Measurements from ENCODE around the gene MCM3AP. TPM values are rescaled to one million over a fixed set of nuclear protein-coding genes. Genes with fewer than 3 reads are reported as not detected.

The MCM3AP gene
- total RNA-seq, 1 experiment from 2014 or later, result 57.8 TPM

DNA sequence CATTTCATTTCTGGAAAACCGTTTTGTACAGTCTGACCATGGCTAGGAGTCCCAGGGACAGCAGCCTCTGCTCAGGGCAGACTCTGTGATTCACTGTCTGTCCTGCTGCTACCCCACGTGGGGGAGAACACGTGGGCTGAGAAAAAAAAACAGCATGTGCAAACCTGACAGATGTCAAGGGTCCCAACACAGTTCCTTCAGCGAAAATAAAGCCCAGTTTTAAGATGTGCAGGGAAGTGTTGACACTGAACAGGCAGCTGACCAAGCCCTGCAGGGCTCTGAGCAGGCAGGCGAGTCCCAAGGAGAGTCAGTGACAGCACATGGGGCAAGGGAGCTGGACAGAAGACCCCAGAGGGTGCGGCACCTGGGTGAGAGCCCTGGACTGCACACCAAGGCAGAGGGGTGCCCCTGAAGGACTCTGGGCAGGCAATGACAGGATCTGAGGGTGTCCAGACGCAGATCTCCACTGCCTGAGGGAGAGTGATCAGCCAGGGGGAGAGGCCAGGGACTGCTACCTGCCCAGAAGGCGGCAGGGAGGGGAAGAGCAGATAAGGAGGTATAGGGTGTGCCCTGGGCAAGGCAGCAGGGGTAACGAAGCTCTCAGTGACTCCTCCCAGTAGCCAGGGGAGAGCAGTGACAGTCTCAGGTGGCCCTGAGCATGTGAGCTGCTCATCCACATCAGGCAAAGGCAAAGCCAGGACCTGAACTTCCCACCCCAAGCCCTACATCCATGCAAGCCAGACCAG is 96.0 kb downstream of the MCM3AP start:
- BruUV-seq (replicated peaks), result TSS peak; percentile 39
- no peak overlapping the region for H3K4me3 ChIP-seq
- intact Hi-C loops (cut with micrococcal nuclease; ENCODE audit: unreplicated experiment), result no loop called here

GRCh38 chr21:46188226-46189212 is 96.9 kb downstream of the MCM3AP start:
- Histone ChIP-seq H3K4me3 (no peak overlapping the region), H3K9me3 (ENCODE audit: insufficient read depth, low read depth) (no peaks in the 10 kb centered on the region), H3K4me1 (replicated peaks; ENCODE audit: insufficient read depth) (peaks cover 16% of the 10 kb centered on the region), H2AFZ (no peak overlapping the region), H3K27ac (no peak overlapping the region), H3K36me3 (ENCODE audit: low read depth) (no peaks in the 10 kb centered on the region), H3F3A (ENCODE audit: insufficient read depth, low read depth) (peaks cover 11% of the 10 kb centered on the region), H3K27me3 (ENCODE audit: insufficient read depth, low read depth) (no peaks in the 10 kb centered on the region), H3K79me2 (ENCODE audit: low read depth) (no peaks in the 10 kb centered on the region), H4K20me1 (ENCODE audit: insufficient read depth) (peaks cover 3% of the 10 kb centered on the region; the same call in 1 of the 2 replicates), H3K9me2 (ENCODE audit: insufficient read depth) (no peaks in the 10 kb centered on the region), H3K4me2 (peak overlapping the region; percentile 37)
- ChIA-PET CTCF (no interaction called here), POLR2A (ENCODE audit: unreplicated experiment) (no interaction called here)
- intact Hi-C loops (cut with micrococcal nuclease; ENCODE audit: unreplicated experiment), result loop anchor here (1.0 kb wide), 1 partner anchor 40 kb away; the partner anchor contains the start of gene LSS
- TF ChIP-seq EZH2 (IDR thresholded peaks at IDR 0.05; ENCODE audit: low read depth) (no peak), CTCF (conservative IDR thresholded peaks at IDR 0.05) (no peak)
- peak; percentile 65 to 72 for DNase-seq
- BruUV-seq (replicated peaks), result no TSS peak

More for the DNA sequence above, 96.0 kb downstream of the MCM3AP start:
- H3K79me2 ChIP-seq (ENCODE audit: low read depth), result no peaks in the 10 kb centered on the region
- H3K27ac ChIP-seq, result no peak overlapping the region
- no peaks in the 10 kb centered on the region for H3K36me3 ChIP-seq (ENCODE audit: low read depth)
- TF ChIP-seq EZH2 (IDR thresholded peaks at IDR 0.05; ENCODE audit: low read depth) (no peak), CTCF (conservative IDR thresholded peaks at IDR 0.05) (no peak)
- DNase-seq, result no peak
- no peaks in the 10 kb centered on the region for H3K9me2 ChIP-seq (ENCODE audit: insufficient read depth)
- H3K27me3 ChIP-seq (ENCODE audit: insufficient read depth, low read depth), result no peaks in the 10 kb centered on the region
- no peak overlapping the region for H3K4me2 ChIP-seq
- peaks cover 3% of the 10 kb centered on the region; the same call in 1 of the 2 replicates for H4K20me1 ChIP-seq (ENCODE audit: insufficient read depth)
- ChIA-PET POLR2A (ENCODE audit: unreplicated experiment) (no interaction called here), CTCF (no interaction called here)
- H3F3A ChIP-seq (ENCODE audit: insufficient read depth, low read depth), result peaks cover 11% of the 10 kb centered on the region
- H3K4me1 ChIP-seq (replicated peaks; ENCODE audit: insufficient read depth), result peaks cover 16% of the 10 kb centered on the region
- no peak overlapping the region for H2AFZ ChIP-seq
- H3K9me3 ChIP-seq (ENCODE audit: insufficient read depth, low read depth), result no peaks in the 10 kb centered on the region

GRCh38 chr21:46187814-46188213 is 97.6 kb downstream of the MCM3AP start:
- intact Hi-C loops (cut with micrococcal nuclease; ENCODE audit: unreplicated experiment), result loop anchor here (1.0 kb wide), 1 partner anchor 40 kb away; the partner anchor contains the start of gene LSS
- Histone ChIP-seq H3K36me3 (ENCODE audit: low read depth) (no peaks in the 10 kb centered on the region), H3K27me3 (ENCODE audit: insufficient read depth, low read depth) (no peaks in the 10 kb centered on the region), H3K9me2 (ENCODE audit: insufficient read depth) (no peaks in the 10 kb centered on the region), H3F3A (ENCODE audit: insufficient read depth, low read depth) (peaks cover 11% of the 10 kb centered on the region), H3K9me3 (ENCODE audit: insufficient read depth, low read depth) (no peaks in the 10 kb centered on the region), H3K79me2 (ENCODE audit: low read depth) (no peaks in the 10 kb centered on the region), H3K4me3 (no peak overlapping the region), H2AFZ (no peak overlapping the region), H3K27ac (no peak overlapping the region), H4K20me1 (ENCODE audit: insufficient read depth) (peaks cover 3% of the 10 kb centered on the region; the same call in 1 of the 2 replicates), H3K4me2 (peak overlapping the region; percentile 37; the same call in 1 of the 2 replicates), H3K4me1 (replicated peaks; ENCODE audit: insufficient read depth) (peaks cover 16% of the 10 kb centered on the region)
- CTCF ChIA-PET, result no interaction called here
- POLR2A ChIA-PET (ENCODE audit: unreplicated experiment), result no interaction called here
- no TSS peak for BruUV-seq (replicated peaks)
- DNase-seq, result no peak
- TF ChIP-seq CTCF (conservative IDR thresholded peaks at IDR 0.05), result no peak
